NCI-H146 treated with DMSO at 0.1 percent for 48 hours (cell line): ENCODE results near the gene ELFN2.

Experiments used
- DNase-seq: peaks from one replicate; lab custom pipeline; 2025; ENCODE audit not compliant: unreplicated experiment; lab: John Stamatoyannopoulos, UW

Gene ELFN2

DNA sequence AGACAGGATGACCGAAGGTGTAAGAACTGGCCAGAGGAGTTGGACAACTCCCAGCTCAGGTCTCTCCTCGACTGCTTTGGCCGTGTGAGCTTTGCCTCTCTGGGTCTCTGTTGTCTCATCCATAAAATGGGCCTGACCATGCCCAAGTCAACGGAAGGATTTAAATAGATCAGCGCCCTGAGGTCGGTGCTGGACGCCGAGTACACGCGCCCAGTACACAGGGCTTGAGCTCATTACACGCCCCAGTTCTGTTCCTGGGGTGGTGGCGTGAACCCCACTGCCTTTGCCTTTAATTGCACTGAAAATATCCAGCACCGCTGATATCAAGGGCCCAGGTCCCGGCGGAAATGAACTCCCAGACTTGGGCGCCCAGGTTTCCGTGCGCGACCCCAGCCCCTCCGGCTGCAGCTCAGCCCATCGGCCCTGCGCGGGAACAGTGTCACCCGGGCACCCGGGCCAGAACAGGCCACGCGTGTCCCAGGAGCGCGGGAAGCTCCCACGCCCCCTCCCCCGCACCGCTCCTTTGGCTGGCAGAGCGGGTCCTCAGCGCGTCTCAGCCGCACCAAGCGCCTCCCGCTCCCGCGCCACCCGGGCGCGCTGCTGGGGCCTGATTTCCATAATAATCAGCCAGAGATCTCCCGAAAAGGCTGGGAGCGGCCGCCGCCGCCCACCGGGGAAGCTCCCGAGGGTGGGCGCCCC lies 102.8 kb downstream of the ELFN2 start:
- DNase-seq, result no peak

DNA sequence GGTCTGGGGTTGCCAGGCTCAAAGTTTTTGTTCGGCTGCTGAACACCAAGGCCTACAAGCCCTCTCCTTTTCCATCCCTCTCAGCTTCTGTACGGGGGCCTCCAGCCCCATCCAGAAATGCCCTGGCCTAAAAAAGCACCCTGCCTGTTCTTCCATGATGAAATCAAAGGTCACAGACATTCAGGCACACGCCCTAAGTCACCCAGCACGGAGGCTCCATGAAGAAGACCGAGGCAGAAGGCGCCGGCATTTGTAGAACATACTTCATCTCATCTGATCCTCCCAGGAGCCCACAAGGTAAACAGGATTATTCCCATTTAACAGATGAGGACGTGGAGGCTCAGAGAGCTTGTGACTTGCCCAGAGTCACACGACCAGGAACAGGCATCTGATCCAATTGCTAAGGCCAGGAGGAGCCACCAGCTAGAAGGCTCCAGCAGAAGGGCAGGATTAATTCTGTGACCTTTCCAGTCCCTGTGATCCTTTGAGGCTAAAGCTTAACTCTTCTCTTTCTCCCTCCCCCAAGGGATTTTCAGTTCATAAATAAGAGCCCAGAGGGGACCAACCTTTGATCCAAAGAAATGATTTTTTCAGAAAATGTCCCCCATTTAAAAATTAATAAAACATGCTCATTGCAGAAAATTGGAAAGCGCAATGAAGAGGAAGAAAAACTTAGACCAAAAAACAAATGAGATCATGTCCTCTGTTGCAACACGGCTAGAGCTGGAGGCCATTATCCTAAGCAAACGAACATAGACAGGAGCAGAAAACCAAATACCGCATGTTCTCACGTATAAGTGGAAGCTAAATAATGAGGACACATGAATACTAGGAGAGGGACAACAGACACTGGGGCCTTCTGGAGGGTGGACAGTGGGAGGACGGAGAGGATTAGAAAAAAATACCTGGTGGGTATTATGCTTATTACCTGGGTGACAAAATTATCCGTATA lies 106.3 kb downstream of the ELFN2 start:
- no peak for DNase-seq

DNA sequence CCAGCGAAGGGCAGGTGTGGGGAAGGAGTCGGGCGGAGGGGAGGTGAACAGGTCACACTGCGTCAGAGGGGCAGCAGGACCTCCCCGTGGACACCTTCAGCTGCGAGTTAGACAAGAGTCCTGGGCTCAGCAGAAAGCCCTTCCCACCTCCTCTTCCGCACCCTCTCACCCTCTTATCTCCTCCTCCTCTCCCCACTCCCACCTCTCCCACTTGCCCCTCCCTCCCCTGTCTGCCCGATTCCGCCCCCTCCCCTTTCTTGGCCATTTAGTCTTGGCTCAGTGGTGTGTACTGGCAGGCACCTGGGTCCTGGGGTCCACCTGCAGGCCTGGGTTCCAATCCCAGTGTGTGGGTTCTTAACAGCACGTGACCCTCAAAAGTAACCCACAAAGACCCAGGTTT lies 107.8 kb downstream of the ELFN2 start:
- DNase-seq, result no peak

DNA sequence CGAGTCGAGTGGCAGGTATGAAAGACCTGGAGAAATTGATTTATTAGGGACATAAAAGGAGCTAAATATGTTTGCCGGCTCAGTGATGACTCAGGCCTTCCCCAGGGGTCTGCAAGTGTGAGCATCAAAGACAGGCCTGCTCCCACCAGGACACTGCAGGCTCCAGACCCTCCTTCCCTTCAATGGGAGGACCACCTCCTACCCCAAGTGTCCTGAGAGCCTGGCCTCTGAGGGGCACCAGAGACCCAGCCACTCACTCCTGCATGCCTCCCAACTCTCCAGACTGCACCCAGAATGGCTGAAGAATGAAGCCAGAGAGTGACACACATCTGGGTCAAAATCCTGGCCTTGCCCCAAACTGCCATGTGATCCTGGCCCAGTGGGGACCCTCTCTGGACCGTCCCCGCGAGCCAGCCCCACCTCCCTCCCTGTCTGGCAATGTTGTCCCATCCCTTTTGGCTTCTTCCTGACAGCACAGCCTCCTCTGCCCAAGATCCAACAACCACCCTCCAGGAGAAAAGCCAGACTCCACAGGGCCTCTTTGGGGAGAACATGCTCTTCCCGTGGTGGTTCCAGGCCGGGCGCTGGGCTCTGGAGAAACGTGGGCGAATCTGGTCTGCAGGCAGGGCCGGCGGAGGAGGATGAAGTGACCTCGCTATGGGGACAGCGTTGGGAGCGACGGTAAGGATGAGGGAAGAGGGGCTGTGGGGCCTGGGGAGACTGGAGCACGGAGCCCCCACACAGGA lies 108.7 kb downstream of the ELFN2 start:
- DNase-seq, result no peak
